ENCODE results near the gene BEAN1.

The BEAN1 gene

GRCh38 chr16:66467611-66468010, 40.5 kb downstream of the BEAN1 start:
- TF ChIP-seq CTCF (IDR thresholded peaks at IDR 0.05; ENCODE audit: low read depth, low read length): no peak
- DNase-seq (ENCODE audit: extremely low read depth, low read depth): no peak

GRCh38 chr16:66468321-66468965, 41.3 kb downstream of the BEAN1 start:
- TF ChIP-seq CTCF (IDR thresholded peaks at IDR 0.05; ENCODE audit: low read depth, low read length): no peak

GRCh38 chr16:66469291-66469946, 42.3 kb downstream of the BEAN1 start:
- no peak for DNase-seq (ENCODE audit: extremely low read depth, low read depth)
- TF ChIP-seq CTCF (IDR thresholded peaks at IDR 0.05; ENCODE audit: low read depth, low read length): no peak

More at GRCh38 chr16:66468321-66468965, 41.3 kb downstream of the BEAN1 start:
- DNase-seq (ENCODE audit: extremely low read depth, low read depth): no peak

GRCh38 chr16:66469947-66470546, 43.0 kb downstream of the BEAN1 start:
- DNase-seq (ENCODE audit: extremely low read depth, low read depth): no peak
- no peak for TF ChIP-seq CTCF (IDR thresholded peaks at IDR 0.05; ENCODE audit: low read depth, low read length)

- TF ChIP-seq CTCF (IDR thresholded peaks at IDR 0.05; ENCODE audit: low read depth, low read length): no peak
- DNase-seq (ENCODE audit: extremely low read depth, low read depth): no peak
Observed at GRCh38 chr16:66470556-66470955, 43.5 kb downstream of the BEAN1 start.

- DNase-seq (ENCODE audit: extremely low read depth, low read depth): no peak
- TF ChIP-seq CTCF (IDR thresholded peaks at IDR 0.05; ENCODE audit: low read depth, low read length): no peak
Observed at GRCh38 chr16:66471264-66471663, 44.2 kb downstream of the BEAN1 start.

GRCh38 chr16:66471716-66472393, 44.8 kb downstream of the BEAN1 start:
- no peak for TF ChIP-seq CTCF (IDR thresholded peaks at IDR 0.05; ENCODE audit: low read depth, low read length)
- no peak for DNase-seq (ENCODE audit: extremely low read depth, low read depth)
